Heart right ventricle (tissue), 16 donors: ENCODE measurements around the gene CLIC4. TPM values are rescaled to one million over a fixed set of nuclear protein-coding genes. Genes with fewer than 3 reads are reported as not detected.
A peak's percentile ranks its signal among the peaks of the same experiment; 100 is the strongest.

Source experiments
- ATAC-seq, 8 donors: fragments of 200-7000 bp; cut with Tn5 transposase; one replicate each; pipeline ENCODE4 v1.9.1; 2020; ENCODE audit warnings: mild to moderate bottlenecking in 8 of 8, moderate library complexity in 8 of 8, moderate number of reproducible peaks in 1 of 8
- DNase-seq, 2 donors: peaks; one replicate each; pipeline ENCODE4 v3.0.0-alpha.2; 2020
- H3K27ac ChIP-seq, 10 donors: fragments of 200-600 bp; sonication (generic) in 2 of 10; one replicate each; pipeline versions ENCODE4 v1.5.0 to v1.8.0; 2020 to 2022; ENCODE audit warnings: mild to moderate bottlenecking in 3 of 10
- H3K27me3 ChIP-seq, 7 donors: fragments of 200-600 bp; one replicate each; pipeline ENCODE4 v1.8.0; 2021 to 2022; ENCODE audit warnings: mild to moderate bottlenecking in 2 of 7
- H3K36me3 ChIP-seq, 9 donors: fragments of 200-600 bp; sonication (generic) in 1 of 9; one replicate each; pipeline versions ENCODE4 v1.5.0 to v1.8.0; 2020 to 2022; ENCODE audit warnings: mild to moderate bottlenecking in 2 of 9
- H3K4me1 ChIP-seq, 9 donors: fragments of 200-600 bp; sonication (generic) in 1 of 9; one replicate each; pipeline versions ENCODE4 v1.5.0 to v1.8.0; 2020 to 2022; ENCODE audit warnings: mild to moderate bottlenecking in 4 of 9
- H3K4me3 ChIP-seq, 10 donors: fragments of 200-600 bp; sonication (generic) in 2 of 10; one replicate each; pipeline versions ENCODE4 v1.5.0 to v1.8.0; 2020 to 2022; ENCODE audit warnings: mild to moderate bottlenecking in 7 of 10, moderate library complexity in 2 of 10
- H3K9me3 ChIP-seq, 11 donors: fragments of 200-600 bp in 10 of 11; sonication (generic) in 2 of 11; one replicate each; pipeline versions ENCODE4 v1.5.0 to v1.8.0; 2013 to 2022; ENCODE audit warnings: mild to moderate bottlenecking in 2 of 11, control low read depth in 1 of 11, moderate library complexity in 1 of 11
- CTCF ChIP-seq, 9 donors: fragments of 200-600 bp; sonication (generic) in 2 of 9; IDR thresholded peaks; one replicate each; pipeline versions ENCODE4 v1.5.0 to v1.8.0; 2021 to 2022; ENCODE audit warnings: antibody characterized with exemption in 9 of 9, mild to moderate bottlenecking in 5 of 9, moderate library complexity in 1 of 9
- WGBS, 2 donors: extraction: QIAGEN DNeasy Blood & Tissue Kit; methylation state at CpG; one replicate each; pipeline ENCODE4 v1.1.7; 2013; ENCODE audit warnings: inconsistent platforms in 1 of 2; 5-methylcytosine and 5-hydroxymethylcytosine counted together
- intact Hi-C, 10 donors: fragments of 100-400 bp; cut with DNase I; formaldehyde crosslinking; loops; one replicate each; pipeline versions ENCODE4 v1.11.1 to v1.14.2; 2022
- polyA plus RNA-seq, 2 donors: library from polyadenylated mRNA; stranded (reverse); fragments of 200-250 nt; gene quantifications; one replicate each; pipeline ENCODE4 v1.2.3, GENCODE V29; 2013
- total RNA-seq, 10 donors: library from RNA; stranded (reverse); fragmentation: NEBNext Ultra II Directional in 3 of 10; extraction: Animal tissue kit (Norgen Biotek cat#: 25700) in 3 of 10; gene quantifications; one replicate each; pipeline versions ENCODE4 v1.2.1 to v1.2.4, GENCODE V29; 2021 to 2023
- donor health status: Arrhythmogenic right ventricular cardiomyopathy.
- donor health status: ischemic (EF 13 %, LVEDD 7.1; RV severe dilation, severe dysfunction).
- donor health status: healthy with polysubstance abuse.
- donor health status: DM: no; HTN: yes; CAD: no.
- donor health status: DM: no; HTN: no; CAD: no.
- donor health status: ischemic (EF 25% LVEDD 6.9; RV normal size, moderate dysfunction).
- donor health status: ischemic (EF 25% LVEDD 5.7; RV mildly dilated, moderate dysfunction).
- donor health status: healthy.
- donor health status: DM: yes; HTN: yes; CAD: no.
- donor health status: Ischemic cardiomyopathy.
- donor health status: ischemic (EF 35%, LVEDD 5.7; RV mildly dilated, moderate dysfunction).
- donor health status: nonischemic (EF 11% LVEDD 7.7; RV severe dilation, severe dysfunction).
- donor health status: DM: yes; HTN: yes; CAD: no.
- donor health status: PGD.
- donor health status: ischemic (EF 29% LVEDD 5.4; RV normal size, mild dysfunction).
- donor health status: nonischemic (EF 23%, LVEDD 6.1; RV moderate dilation, normal function).

Gene CLIC4
- total and polyA plus RNA-seq, 12 donors: 90.8 to 511 (median 336) TPM

DNA sequence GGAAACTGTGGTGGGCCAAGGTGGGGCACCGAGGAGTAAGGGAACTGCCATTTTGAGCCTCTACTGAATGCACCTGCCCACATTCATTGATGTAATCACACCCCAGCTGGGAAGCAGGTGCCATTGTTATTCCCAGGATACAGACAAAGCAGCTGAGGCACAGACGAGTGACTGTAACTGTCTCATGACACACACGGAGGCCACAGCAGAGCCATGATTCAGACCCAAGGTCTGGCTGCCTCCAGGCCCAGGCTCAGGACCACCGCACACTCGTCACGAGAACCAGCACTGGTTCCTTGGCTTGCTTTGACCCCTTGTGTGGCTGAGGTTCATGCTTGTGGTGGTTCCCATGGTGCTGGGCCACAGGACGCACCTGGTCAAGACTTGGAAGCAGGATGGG is 45.6 kb upstream of the CLIC4 start:
- intact Hi-C loops: loop anchor here in 4 of 10 donors (5.0 kb wide), 3 partner anchors 33 to 48 kb away; partner anchors contain the start of gene CLIC4 (in 1 of the 4)
- WGBS, 2 donors: 74 to 84% methylated on average over 7 of the region's 7 CpGs
- Histone ChIP-seq H3K27ac (peak overlapping the region in 1 of 10 donors; percentile 7), H3K9me3 (no peaks in the 10 kb centered on the region), H3K27me3 (no peaks in the 10 kb centered on the region), H3K4me3 (no peak overlapping the region), H3K36me3 (no peaks in the 10 kb centered on the region), H3K4me1 (peaks cover 12 to 53% (median 31%) of the 10 kb centered on the region in 9 donors)
- ATAC-seq (no peak), DNase-seq (no peak)
- TF ChIP-seq CTCF (IDR thresholded peaks at IDR 0.05): no peak

DNA sequence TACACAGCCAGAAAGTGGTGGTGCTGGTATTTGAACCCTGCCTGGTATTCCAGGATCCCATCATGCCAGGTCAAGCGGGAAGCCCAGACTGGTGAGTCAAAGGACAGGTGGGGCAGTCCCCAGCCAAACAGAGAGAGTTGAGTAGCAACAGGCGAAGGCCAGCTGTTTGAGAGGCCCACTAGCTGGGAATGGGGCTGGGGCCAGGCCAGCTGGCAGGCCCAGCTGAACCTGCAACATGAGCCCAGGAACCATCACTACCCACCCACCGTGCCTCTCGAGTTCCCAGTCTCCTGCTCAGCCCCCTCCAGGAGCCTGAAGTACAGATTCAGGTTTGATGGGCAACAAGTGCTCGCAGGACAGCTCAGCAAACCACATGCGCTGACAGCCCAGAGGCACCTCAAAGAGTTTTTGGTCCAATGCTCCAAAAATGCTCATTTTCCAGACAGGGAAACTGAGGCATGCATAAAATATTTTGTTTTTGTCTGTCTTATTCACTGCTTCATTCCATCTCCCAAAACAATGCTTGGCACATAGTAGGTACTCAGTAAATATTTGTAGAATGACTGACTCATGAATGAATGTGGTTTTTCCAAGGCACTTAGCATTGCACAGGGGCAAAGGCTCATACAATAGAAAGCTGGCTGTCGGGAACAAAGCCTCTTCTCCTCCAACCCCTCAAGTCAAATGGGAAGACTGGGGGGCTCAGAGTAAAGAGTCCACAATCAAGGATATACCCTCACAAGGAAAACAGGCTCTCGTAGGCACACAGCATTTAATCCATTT is 42.5 kb upstream of the CLIC4 start:
- no peaks in the 10 kb centered on the region for H3K27me3 ChIP-seq
- peaks cover 0 to 59% (median 25%) of the 10 kb centered on the region in 9 donors for H3K4me1 ChIP-seq
- H3K27ac ChIP-seq: peak overlapping the region in 3 of 10 donors; percentile 4 to 31 (median 11)
- H3K36me3 ChIP-seq: no peaks in the 10 kb centered on the region
- no peak overlapping the region for H3K4me3 ChIP-seq
- DNase-seq (peak; percentile 46 to 47), ATAC-seq (peak in 2 of 8 donors; percentile 9 to 16)
- H3K9me3 ChIP-seq: no peaks in the 10 kb centered on the region
- intact Hi-C loops: loop anchor here in 2 of 10 donors (5.0 kb wide), 1 partner anchor 40 kb away; no protein-coding TSS in a partner anchor
- no peak for TF ChIP-seq CTCF (IDR thresholded peaks at IDR 0.05)
- 57 to 73% methylated on average over 8 of the region's 8 CpGs for WGBS, 2 donors

DNA sequence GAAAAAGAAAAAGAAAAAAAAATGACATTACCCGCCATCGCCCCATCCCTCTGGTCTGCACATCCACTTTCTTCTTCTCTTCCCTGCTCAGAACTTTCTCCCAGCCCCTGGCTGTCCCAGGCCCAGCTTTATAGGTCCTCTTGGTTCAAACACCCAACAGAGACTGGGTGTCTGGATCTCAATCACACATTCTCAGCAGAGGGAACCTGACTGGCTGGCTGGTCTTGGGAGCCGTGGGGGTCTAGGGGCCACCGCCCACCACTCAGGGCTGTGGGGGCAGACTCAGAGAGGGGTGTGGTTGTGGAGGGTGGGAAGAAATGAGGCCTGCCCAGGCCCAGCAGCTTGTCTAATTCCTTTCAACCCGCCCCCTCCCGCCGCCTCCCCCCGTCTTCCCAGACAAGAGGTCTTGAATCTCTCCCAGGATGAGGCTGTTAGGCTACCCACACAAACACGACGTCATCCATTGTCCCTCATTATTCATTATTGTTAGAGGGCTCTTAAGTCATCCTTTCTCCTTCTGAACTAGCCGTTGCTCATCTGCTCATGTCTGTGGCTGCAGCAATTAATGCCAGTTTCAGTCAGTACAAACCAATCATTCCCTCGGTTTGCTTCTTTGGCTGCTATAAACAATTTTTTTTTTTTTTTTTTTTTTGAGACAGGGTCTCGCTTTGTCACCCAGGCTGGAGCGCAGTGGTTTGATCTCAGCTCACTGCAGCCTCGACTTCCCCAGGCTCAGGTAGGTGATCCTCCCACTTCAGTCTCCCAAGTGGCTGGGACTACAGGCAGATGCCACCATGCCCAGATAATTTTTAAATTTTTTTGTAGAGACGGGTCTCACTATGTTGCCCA is 40.6 kb upstream of the CLIC4 start:
- peak overlapping the region; percentile 70 to 92 (median 83) for H3K27ac ChIP-seq
- intact Hi-C loops: loop anchor here in 2 of 10 donors (5.0 kb wide), 1 partner anchor 38 kb away; no protein-coding TSS in a partner anchor
- peak in 1 of 2 donors; percentile 50 for DNase-seq
- peaks cover 0 to 43% (median 31%) of the 10 kb centered on the region in 9 donors for H3K4me1 ChIP-seq
- no peaks in the 10 kb centered on the region for H3K27me3 ChIP-seq
- H3K4me3 ChIP-seq: peak overlapping the region in 5 of 10 donors; percentile 9 to 31 (median 25)
- no peak for TF ChIP-seq CTCF (IDR thresholded peaks at IDR 0.05)
- no peaks in the 10 kb centered on the region for H3K9me3 ChIP-seq
- 62 to 64% methylated on average over 12 to 16 of the region's 16 CpGs for WGBS, 2 donors
- no peaks in the 10 kb centered on the region for H3K36me3 ChIP-seq
- ATAC-seq: peak in 5 of 8 donors; percentile 15 to 46 (median 34)
